Renal pelvis (tissue), 4 donors: ENCODE results near the gene LEKR1. TPM values are rescaled to one million over a fixed set of nuclear protein-coding genes. Genes with fewer than 3 reads are reported as not detected.
A peak's percentile ranks its signal among the peaks of the same experiment; 100 is the strongest.

Experiments
- DNase-seq: peaks from one replicate; pipeline ENCODE4 v3.0.0-alpha.2; 2013
- polyA plus RNA-seq, 3 donors: library from polyadenylated mRNA; unstranded; fragments of 120-200 nt; gene quantifications; one replicate each; pipeline ENCODE4 v1.2.1, GENCODE V29; 2013; ENCODE audit not compliant: insufficient read length in 3 of 3

Gene LEKR1
- polyA plus RNA-seq, 3 donors = 1.3 to 4.2 (median 3.8) TPM

DNA sequence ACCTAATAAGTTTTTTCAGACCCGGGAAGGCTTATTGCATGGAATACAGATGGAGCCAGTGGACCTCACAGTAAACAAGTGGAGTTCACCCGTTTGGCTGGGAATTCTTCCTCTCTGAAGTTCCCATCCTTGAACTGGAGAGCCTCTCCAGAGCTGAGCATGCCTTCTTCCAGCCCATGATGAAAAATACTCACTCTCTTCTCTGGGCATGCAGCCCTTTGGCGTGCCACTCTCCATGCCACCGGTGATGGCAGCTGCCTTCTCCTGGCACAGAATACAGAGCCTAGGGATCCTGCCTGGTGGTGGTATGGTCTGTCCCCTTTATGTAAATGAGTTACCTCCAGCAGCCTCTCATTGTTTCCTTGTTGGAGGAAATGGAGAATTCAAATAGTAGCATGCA, 150.8 kb downstream of the LEKR1 start:
- no peak for DNase-seq

DNA sequence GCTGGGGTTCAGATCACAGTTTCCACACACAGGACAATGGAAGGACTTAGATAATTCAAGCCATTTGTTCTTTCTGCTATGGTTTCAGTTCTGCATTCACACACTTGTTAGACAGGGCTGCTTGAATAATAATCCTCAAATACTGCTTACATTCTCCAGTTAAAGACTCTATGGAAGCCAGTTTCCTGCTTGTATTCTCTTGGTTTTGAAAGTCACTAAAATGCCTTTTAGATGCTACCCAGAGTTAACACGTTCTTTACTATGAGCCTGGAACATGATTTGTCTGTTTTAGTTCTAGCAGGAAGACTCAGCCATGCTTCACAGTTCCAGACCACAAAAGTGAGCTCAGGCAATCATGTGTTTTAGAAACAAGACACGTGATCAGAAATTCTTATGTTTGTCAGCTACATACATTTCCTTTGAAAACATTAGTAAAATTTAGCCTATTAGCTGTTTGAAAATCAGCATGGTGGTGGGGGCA, 152.4 kb downstream of the LEKR1 start:
- peak; percentile 16 for DNase-seq

DNA sequence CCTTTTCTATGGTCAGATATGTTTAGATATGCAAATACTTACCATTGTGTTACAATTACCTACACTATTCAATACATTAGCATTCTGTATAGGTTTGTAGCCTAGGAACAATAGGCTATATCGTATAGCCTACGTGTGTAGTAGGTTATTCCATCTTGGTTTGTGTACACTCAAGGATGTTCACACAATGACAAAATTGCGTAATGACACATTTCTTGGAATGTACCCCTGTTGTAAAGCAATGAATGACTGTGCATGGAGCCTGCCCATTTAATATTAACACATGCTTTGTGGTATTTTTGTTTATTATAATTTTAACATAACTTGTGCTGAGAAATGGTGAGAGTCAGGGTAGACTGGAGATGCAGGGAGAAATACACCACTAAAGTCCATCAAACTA, 154.9 kb downstream of the LEKR1 start:
- no peak for DNase-seq

DNA sequence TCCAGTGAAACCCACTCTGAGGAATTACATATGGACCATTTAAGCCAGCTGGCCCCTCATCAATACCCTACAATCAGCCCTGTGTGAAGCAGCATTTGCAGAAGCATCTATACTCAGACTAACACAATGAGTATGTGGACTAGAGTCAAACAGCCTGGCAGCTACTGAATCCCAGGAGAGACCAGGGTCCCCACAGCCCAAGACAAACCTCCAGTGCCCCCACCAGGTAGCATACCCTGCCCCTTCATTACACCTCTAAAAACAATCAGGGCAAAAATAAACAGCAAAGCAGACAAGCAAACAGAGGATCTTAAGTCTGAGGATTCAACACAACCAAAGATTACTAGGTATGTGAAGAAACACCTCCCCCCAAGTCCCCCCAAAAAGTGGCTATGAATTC, 157.4 kb downstream of the LEKR1 start:
- DNase-seq = no peak

DNA sequence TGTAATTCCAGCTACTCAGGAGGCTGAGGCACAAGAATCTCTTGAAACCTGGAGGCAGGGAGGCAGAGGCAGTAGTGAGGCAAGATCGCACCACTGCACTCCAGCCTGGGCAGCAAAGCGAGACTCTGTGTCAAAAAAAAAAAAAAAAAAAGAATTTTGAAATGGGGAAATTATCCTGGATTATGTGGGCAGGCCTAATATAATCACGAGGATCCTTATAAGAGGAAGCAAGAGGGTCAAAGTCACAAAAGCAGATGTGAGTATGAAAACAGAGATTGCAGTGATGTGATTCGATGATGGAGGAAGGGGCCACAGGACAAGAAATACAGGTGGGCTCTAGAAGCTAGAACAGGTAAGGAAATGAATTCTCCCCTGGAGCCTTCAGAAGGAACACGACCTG, 159.6 kb downstream of the LEKR1 start:
- DNase-seq = no peak

DNA sequence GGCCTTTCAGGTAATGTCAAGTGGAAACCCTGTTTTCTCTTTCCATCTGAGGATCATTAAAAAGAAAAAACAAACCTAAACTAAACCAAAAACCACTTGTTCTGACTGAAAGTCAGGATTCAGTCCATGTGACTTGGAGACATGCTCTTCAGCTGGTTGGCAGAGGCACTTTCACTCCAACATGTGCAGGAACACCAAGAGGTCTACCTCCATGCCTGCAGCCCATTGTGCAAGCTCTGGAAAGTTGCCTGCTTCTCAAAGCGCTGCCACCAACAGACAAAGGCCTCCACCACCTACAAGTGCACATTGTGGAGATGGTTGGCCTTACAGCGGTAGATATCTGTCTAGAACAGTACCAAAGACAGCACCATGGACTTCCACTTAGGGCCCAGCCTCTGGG, 161.8 kb downstream of the LEKR1 start:
- DNase-seq = no peak

DNA sequence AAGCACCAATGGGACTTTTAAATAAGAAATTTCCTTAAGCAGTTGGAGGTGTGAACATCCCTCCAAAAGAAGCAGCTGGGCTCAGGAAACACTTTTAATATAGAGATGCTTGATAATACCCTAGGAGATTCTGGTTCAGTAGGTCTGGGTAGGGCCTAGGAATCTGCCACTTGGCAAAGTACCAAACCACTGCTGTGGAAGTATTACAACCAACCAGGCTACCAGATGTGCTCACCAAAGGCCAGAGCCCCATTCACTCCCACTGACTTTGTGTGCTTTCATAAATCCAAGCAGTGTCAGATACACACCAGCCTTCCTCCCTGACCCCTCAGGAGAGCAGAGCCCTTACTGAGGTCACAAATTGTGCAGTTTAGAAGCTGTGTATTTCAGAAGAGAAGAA, 171.2 kb downstream of the LEKR1 start:
- no peak for DNase-seq

DNA sequence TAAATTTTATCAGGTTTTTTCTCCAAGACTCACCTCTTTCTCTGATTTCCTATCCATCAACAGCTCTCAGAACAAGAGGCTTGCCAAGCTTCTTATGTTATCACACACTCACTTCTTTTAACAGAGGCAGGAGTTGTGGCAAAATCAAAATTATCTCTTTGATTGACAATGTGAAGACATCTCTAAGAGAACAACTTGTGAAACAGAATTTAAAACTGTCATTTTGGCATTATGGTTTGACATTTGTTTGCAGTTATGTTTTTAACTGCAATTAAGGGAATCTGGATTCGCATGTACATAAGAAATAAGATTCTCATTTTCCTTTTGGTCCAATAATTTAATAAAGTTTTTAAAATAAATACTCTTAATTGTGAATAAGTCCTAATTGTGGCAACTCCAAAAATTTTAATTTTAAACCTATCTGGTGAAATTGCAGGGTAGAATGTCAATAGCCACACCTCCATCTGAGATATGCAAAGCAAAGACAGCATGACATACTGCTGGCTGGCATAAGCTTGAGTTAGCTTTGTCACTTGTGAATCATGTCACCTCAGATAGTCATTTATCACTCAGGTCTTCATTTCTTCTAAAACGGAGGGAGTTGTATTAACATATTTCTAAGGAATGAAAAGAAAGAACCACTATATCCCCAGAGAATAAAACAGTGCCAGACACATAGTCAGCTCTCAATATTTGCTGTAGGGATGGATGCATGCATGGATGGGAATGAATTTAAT, 175.2 kb downstream of the LEKR1 start:
- no peak for DNase-seq

DNA sequence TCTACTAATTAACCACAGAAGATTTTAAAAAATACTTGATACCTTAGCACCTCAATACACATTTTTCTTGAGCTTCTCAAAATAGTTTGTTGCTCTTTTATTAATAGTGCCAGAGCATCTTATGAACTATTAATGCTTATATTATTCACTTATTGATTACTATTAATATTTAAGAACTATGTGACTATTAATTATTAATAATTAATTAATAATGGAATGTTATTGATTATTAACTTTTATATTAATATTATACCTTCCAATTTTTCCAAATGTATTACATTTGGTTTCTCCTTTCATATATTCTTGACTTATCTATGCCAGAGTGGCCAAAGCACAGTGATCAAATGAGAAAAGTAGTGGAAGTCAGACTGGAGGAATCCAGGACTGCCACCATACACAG, 195.5 kb downstream of the LEKR1 start:
- no peak for DNase-seq

DNA sequence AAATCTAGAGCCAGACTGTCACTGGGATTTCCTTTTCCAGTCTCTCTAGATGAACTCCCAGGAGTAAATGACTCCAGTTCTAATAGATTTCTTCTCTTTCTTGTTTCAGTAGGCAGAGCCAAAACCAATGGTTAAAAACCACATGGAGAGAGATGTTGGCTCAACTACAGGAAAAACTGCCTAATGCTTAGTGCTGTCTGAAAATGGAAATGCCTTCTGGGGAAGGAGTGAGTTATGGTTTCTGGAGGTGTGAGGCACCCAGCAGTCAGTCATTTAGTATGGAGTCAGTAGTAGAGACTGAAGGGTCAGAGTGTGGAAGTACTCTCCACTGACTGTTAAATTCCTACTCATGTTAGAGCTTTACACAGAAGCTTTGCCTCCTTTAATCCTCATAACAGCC, 197.1 kb downstream of the LEKR1 start:
- DNase-seq = no peak

DNA sequence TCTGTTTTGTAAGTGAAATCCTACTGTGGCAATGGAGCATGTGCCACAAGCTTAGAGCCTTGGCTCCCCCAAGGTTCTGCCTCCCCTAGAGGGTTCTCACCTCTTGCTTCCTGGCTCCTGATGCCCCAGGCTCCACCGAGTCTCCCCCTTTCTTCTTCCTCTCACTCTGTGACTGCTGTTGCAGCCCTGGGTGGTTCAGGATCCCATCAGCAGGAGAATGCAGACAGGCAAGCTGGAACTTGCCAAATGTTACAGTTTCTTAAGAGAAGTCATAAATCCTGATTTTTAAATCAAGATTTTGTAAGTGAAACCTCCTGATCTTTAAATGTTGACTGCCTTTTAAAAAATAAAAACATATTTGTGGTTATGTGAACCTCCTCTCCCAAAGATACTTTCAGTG, 199.9 kb downstream of the LEKR1 start:
- no peak for DNase-seq

DNA sequence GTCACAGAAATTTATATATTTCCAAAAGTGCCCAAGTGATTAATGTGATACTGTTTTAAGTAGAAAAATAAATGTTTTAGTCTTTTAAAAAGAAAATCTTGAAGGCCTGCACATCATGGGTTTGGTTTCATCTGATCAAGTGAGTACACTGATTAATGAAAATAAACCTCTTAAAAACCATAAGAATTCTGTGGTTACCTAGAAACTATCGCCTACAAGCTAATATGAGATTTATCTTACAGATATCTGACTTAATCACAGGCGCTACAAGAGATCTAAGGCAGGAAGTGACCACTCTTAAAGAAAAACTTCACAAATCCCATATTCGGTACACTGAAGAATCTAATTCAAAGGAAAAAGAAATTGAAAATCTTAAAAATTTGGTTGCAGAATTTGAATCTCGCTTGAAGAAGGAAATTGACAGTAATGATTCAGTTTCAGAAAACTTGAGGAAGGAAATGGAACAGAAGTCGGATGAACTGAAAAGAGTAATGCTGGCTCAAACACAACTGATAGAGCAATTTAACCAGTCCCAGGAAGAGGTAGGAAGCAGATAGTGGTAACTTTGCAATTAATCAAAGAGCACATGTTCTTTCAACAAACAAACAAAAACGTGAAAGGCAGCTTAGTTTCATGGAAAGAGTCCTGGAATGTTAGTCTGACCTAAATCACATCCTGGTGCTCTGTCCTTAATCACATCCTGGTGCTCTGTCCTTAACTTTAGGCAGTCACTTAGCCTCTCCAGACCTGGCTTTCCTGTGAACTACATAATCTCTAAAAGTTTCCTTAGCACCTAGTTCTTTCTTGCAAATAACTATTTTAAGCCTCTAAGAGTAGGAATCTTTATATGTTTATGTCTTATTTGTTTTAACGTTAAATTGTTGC, 201.9 kb downstream of the LEKR1 start:
- DNase-seq = no peak

DNA sequence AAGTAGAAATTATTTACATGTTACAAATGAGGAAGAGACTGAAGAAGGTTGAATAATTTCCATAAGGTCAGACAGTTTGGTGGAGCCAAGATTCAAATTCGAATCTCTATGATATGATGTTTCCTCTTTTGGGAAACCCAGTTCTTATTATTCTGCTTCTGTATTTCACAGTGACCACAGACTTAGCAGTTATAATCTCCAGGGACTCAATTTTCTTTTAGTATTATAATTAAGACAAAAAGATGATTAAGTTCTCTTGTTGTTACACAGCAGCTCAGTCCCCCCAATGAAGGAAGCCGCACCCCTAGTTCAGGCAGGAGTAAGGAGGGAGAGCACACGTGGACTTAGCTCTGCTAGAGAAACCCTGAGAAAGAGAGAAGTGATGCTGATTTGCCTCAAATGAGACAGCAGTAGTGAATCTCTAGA, 203.2 kb downstream of the LEKR1 start:
- no peak for DNase-seq

DNA sequence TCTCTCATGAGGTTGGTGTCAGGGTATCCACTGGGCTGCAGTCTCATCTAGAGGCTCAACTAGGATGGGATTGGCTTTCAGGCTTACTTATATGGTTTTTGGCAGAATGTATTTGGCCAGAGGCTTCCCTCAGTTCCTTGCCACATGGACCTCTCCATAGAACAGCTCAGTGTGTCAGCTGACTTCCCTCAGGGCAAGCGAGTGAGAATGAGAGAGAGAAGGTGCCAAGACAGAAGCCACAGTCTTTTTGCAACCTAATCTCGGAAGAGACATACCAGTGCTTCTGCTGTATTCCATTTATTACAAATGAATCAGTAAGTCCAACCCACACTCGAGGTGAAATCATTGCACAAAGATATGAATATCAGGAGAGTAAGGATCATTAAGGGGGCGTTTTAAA, 204.6 kb downstream of the LEKR1 start:
- no peak for DNase-seq

DNA sequence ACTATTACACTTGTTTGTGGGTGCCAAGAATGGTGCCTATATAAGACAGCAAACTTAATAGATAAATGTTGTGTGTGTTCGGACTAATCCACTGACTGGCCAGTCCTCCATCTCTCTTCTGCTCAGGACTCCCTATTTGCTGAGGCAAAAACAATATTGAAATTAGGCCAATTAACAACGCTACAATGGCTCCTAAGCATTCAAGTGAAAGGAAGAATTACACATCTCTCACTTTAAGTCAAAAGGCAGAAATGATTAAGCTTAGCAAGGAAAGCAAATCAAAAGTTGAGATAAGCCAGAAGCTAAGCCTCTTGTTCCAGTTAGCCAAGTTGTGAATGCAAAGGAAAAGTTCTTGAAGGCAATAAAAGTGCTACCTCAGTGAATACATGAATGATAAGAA, 206.8 kb downstream of the LEKR1 start:
- DNase-seq = no peak

DNA sequence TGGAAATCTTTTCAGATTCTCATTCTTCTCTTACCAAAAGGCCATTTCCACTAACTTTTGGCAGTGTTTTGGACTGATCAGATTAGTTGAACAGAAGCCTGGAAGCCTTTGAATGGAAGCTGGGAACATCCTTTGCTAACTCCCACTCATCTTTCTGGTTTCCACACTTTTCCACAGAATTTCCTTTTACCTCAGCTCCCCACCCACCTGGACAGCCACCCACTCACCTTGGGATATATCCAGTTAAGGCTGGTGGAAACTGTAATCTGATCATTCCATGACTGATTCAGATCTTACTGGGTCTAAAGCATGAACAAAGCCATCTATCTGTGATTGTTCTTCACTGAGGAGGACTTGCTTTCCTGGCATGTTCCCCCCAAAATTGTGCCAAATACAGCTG, 214.3 kb downstream of the LEKR1 start:
- DNase-seq = no peak

DNA sequence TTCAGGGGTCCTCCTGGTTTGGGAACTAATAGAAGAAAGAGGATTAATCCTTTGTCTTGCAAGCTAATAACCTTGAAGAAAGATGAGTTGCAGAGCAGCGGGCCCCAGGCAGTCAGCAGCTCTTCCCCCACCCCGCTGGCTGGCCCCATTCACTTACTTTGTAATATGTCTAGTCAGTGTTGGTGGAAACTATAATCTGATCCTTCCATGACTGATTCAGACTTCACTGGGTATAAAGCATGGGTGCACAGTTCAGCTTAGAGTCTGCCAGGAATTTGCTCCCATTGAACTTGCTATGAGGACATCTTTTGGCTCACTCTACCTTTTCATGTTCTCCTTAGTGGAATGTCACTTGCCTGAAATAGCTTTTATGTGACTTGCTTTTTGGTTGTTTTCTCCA, 216.1 kb downstream of the LEKR1 start:
- DNase-seq = no peak

DNA sequence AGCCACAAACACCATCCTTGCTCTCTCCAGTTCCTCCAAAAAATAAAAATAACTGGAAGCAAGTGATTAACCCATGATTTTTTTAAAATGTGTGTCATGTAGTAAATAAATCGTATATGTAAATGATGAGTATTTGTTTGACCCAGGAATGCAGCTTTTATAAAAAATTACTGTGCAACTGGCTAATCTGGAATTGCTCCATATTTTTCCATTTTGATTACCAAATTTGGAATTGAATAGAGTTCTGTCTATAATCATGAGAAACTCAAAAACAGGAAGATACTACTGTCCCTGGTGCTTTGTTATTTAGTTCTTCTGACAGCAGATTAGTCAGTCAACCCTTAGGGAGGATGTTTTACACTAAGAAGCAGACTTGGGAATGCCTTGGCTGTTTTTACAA, 217.6 kb downstream of the LEKR1 start:
- no peak for DNase-seq

DNA sequence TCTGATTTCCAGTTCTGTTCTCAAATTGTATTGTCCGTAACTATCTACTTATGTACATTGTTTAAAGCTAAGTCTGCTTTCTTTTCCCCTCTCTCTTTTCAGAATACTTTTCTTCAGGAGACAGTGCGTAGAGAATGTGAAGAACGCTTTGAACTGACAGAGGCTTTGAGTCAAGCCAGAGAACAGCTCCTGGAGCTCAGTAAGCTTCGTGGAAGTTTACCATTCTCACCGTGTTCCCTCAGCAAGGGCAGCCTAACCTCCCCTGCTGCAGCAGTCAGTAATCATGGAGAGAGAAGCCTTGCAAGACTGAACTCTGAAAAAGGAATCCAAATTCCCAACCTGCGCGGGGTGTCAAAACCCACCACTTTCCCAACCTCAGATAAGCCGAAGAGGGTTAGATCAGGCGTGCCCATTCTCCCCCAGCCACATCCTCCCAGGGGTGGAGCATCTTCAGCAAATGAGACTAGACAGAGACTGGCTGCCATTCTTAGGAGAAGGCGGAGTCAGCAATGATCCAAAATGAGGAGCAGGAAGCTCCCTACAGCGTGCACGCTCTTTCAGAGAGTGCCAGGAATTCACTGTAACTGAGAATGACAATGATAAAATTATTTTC, 219.2 kb downstream of the LEKR1 start:
- no peak for DNase-seq

DNA sequence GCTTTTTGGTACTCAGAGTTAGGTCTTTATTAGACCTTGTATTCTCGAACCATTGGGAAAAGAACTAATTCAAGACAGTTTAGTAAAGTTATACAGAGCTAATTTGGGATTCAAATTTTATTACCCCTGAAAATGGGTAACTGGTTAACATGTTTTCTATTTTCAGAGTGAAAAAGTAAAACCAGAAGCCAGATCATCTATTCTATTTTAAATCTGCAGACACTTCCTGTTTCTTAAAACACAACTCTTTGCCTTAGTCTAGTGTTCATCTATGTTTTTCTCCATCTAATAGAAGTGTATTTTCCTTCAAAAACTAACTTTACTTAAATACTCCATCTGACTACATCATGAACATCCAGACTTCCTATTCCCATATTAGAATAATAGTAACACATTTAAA, 220.4 kb downstream of the LEKR1 start:
- DNase-seq = no peak

DNA sequence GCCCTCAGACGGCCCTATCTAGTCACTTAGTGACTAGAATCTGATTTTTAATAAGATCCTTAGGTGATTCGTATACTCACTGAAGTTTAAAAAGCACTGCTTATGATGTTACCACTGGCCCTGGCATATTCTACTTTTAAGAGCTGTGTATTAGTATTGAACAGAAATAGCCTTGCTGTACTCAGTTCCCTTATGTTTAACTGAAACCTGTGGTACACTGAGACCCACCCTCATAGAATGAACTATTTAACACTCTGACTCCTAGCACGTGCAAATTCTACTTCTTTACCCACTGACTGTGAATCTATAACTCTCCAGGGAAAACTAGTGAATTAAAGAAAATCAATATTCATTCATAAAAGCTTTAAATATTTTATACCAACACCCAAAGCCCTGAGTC, 224.9 kb downstream of the LEKR1 start:
- DNase-seq = no peak

DNA sequence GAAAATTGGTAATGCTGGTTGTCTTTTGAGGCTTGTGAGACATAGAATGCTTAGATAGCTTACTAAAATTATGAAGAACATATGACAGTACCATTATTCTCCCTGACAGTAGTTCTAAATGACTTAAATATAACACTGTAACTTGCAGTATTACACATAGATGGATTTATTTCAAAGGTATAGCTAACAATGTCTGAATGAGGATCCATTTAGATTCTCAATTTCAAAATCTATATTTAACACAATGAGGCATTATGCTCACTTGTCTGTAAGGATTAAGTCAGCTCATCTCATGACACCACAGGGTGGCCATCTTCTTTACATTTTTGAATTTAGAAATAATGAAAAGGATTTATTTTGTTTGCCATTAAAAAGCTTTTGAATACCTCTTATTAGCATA, 225.4 kb downstream of the LEKR1 start:
- no peak for DNase-seq

DNA sequence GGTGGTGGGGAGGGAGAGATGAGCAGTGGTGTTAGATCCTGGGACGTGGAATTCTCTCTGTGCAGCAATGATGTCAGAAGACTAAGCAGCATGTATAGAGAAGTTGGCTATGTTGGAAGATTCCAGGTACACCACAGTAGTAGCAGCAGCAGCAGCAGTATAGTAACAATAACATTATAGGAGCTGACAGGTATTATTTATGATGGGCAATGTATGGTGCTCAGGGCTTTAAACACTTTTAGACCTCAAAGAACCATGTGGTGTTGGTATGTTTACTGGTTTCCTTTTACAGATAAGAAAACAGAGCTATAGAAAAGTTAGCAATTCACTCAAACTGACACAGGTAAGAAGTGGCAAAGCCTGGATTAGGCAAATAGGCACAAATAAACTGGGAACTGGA, 229.9 kb downstream of the LEKR1 start:
- no peak for DNase-seq
